HG03196 (cell line): ENCODE measurements around the gene TSC22D4.
"Not testable (repeated sequence)": the region's sequence is repeated elsewhere in the genome, so short reads cannot be mapped to it uniquely, and the experiment has no call there.

Experiments used
- ATAC-seq: cut with Tn5 transposase; IDR thresholded peaks from one replicate; pipeline ENCODE4 v1.9.1; 2021; ENCODE audit not compliant: unreplicated experiment

Gene TSC22D4

GRCh38 chr7:100478958-100479660 is at the start of gene TSC22D4:
Gene TSC22D4, minus strand, starts transcription at chr7:100479214. Its CDS starts 1,176 bp downstream, at chr7:100478038.
- ATAC-seq: peak; percentile 50

- not testable (repeated sequence) for ATAC-seq
Measured at GRCh38 chr7:100528108-100528866, 49.3 kb upstream of the TSC22D4 start.

- not testable (repeated sequence) for ATAC-seq
Measured at GRCh38 chr7:100523192-100523591, 44.2 kb upstream of the TSC22D4 start.

- not testable (repeated sequence) for ATAC-seq
Measured at GRCh38 chr7:100521909-100522593, 43.0 kb upstream of the TSC22D4 start.

GRCh38 chr7:100521076-100521475 is 42.1 kb upstream of the TSC22D4 start:
- ATAC-seq: no peak

- ATAC-seq: no peak
Measured at GRCh38 chr7:100520138-100520537, 41.1 kb upstream of the TSC22D4 start.

GRCh38 chr7:100519580-100519979 is 40.6 kb upstream of the TSC22D4 start:
- ATAC-seq: no peak

- no peak for ATAC-seq
Measured at GRCh38 chr7:100517305-100517704, 38.3 kb upstream of the TSC22D4 start.

- no peak for ATAC-seq
Measured at GRCh38 chr7:100516135-100516812, 37.3 kb upstream of the TSC22D4 start.

- ATAC-seq: no peak
Measured at GRCh38 chr7:100515072-100515532, 36.1 kb upstream of the TSC22D4 start.

GRCh38 chr7:100513212-100513810 is 34.3 kb upstream of the TSC22D4 start:
- no peak for ATAC-seq

GRCh38 chr7:100510437-100511239 is 31.6 kb upstream of the TSC22D4 start:
- ATAC-seq: no peak

- no peak for ATAC-seq
Measured at GRCh38 chr7:100509231-100509630, 30.2 kb upstream of the TSC22D4 start.

GRCh38 chr7:100506356-100506923 is 27.4 kb upstream of the TSC22D4 start:
- ATAC-seq: no peak

GRCh38 chr7:100504887-100505611 is 26.0 kb upstream of the TSC22D4 start:
- ATAC-seq: no peak

- not testable (repeated sequence) for ATAC-seq
Measured at GRCh38 chr7:100504031-100504430, 25.0 kb upstream of the TSC22D4 start.

GRCh38 chr7:100500743-100501142 is 21.7 kb upstream of the TSC22D4 start:
- not testable (repeated sequence) for ATAC-seq

GRCh38 chr7:100496509-100496908 is 17.5 kb upstream of the TSC22D4 start:
- no peak for ATAC-seq
